DMS153 treated with DMSO at 0.1 percent for 48 hours (cell line): ENCODE measurements around the gene ESCO1.
A peak's percentile ranks its signal among the peaks of the same experiment; 100 is the strongest.
"Not testable (repeated sequence)": the region's sequence is repeated elsewhere in the genome, so short reads cannot be mapped to it uniquely, and the experiment has no call there.

Source experiments
- DNase-seq: peaks from one replicate; lab custom pipeline; 2025; ENCODE audit not compliant: unreplicated experiment; lab: John Stamatoyannopoulos, UW

Gene ESCO1, protein sequence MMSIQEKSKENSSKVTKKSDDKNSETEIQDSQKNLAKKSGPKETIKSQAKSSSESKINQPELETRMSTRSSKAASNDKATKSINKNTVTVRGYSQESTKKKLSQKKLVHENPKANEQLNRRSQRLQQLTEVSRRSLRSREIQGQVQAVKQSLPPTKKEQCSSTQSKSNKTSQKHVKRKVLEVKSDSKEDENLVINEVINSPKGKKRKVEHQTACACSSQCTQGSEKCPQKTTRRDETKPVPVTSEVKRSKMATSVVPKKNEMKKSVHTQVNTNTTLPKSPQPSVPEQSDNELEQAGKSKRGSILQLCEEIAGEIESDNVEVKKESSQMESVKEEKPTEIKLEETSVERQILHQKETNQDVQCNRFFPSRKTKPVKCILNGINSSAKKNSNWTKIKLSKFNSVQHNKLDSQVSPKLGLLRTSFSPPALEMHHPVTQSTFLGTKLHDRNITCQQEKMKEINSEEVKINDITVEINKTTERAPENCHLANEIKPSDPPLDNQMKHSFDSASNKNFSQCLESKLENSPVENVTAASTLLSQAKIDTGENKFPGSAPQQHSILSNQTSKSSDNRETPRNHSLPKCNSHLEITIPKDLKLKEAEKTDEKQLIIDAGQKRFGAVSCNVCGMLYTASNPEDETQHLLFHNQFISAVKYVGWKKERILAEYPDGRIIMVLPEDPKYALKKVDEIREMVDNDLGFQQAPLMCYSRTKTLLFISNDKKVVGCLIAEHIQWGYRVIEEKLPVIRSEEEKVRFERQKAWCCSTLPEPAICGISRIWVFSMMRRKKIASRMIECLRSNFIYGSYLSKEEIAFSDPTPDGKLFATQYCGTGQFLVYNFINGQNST

GRCh38 chr18:21600526-21601410, at the start of gene ESCO1:
TSS of gene ESCO1 (minus strand) at chr18:21600704. CDS start at chr18:21574843, 25,861 bp downstream.
- DNase-seq, result peak; percentile 97

GRCh38 chr18:21640375-21640774, 39.9 kb upstream of the ESCO1 start:
- DNase-seq, result not testable (repeated sequence)

GRCh38 chr18:21638822-21639221, 38.3 kb upstream of the ESCO1 start:
- no peak for DNase-seq

GRCh38 chr18:21636769-21637168, 36.3 kb upstream of the ESCO1 start:
- no peak for DNase-seq

- DNase-seq, result no peak
Observed at GRCh38 chr18:21634588-21635199, 34.2 kb upstream of the ESCO1 start.

GRCh38 chr18:21632393-21632792, 31.9 kb upstream of the ESCO1 start:
- no peak for DNase-seq

DNA sequence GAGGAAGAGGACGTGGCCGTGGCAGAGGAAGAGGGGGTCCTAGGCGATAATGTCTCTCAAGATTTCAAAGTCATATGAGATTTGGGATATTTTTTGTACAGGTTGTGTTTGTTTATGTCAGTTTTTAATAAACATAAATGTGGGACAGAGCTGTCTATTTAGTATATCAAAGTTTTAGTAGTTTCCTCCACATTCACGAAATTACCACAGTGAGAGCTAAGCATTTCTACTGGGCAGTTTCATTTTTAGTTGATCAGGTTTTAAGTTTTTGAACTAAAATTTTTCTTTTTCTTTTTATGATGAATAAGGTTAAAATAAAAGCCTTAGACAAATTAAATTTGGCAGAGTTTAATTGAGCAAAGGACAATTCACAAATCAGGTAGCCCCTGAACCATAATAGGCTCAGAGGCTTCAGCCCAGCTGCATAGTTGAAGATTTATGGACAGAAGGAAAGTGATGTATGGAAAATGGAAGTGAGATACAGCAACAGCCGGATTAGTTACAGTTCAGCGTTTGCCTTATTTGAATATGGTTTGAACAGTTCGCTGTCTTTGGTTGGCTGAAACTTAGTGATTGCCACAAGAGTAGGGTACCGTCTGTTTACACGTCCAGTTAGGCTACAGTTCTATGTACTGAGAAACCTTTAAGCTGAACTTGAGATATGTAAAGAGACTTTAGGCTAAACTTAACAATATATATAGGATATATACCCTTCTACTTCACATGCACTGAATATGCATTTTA, 28.8 kb upstream of the ESCO1 start:
- DNase-seq, result no peak

DNA sequence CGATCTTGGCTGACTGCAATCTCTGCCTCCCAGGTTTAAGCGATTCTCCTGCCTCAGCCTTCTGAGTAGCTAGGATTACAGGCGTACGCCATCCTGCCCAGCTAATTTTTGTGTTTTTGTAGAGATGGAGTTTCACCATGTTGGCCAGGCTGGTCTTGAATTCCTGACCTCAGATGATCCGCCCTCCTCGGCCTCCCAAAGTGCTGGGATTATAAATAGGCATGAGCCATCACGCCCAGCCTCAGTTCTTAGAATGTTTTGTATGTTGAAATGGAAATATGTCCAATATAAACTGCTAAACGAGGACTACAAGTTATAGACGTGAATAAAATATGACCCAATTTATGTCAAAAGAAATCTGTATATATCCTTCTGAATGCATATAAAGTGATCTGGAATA, 21.1 kb upstream of the ESCO1 start:
- not testable (repeated sequence) for DNase-seq

GRCh38 chr18:21612125-21613039, 11.9 kb upstream of the ESCO1 start, which contains the start of gene SNRPD1:
TSS of gene SNRPD1 (plus strand) at chr18:21612314. CDS start at chr18:21612430, 116 bp downstream.
- DNase-seq, result peak; percentile 73

DNA sequence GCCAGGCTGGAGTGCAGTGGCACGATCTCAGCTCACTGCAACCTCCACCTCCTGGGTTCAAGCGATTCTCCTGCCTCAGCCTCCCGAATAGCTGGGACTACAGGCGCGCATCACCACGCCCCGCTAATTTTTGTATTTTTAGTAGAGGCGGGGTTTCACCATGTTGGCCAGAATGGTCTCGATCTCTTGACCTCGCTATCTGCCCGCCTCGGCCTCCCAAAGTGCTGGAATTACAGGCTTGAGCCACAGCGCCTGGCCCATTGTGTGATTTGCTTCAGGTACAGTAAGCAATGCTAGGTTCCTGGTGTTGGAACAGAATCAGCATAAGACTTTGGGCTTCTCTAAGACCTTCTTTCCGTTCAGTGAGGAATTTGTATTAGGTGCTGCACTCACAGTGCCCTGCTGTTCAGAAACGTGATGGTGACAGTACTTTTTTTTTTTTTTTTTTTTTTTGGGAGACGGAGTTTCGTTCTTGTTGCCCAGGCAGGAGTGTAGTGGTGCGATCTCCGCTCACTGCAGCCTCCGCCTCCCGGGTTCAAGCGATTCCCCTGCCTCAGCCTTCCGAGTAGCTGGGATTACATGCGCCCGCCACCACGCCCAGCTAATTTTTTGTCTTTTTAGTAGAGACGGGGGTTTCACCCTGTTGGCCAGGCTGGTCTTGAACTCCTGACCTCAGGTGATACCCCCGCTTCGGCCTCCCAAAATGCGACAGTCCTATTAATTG, 11.1 kb upstream of the ESCO1 start:
- DNase-seq, result not testable (repeated sequence)

- DNase-seq, result no peak
Observed at GRCh38 chr18:21605213-21605612, 4.7 kb upstream of the ESCO1 start.

DNA sequence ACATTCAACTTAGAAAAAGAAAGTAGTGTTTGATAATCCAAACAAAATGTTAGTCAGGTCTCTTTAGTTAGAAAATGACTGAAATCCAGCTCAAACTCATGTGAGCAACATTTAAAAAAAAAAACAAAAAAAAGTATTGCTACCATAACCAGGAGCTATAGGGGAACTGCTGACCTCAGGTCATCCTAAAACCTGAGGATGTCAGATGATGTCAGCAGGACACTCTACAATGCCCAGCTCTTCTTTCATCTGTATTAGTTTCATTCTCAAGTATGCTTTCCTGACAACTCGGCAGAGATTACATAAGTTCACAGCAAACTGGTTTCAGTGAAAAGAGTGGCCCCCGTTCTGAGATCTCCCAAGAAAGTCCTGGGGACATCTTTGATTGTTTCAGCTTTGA, 4.2 kb upstream of the ESCO1 start:
- no peak for DNase-seq

- no peak for DNase-seq
Observed at GRCh38 chr18:21602299-21602587, 1.7 kb upstream of the ESCO1 start.

- peak; percentile 67 for DNase-seq
Observed at GRCh38 chr18:21599585-21600525, 649 bp downstream of the ESCO1 start.

DNA sequence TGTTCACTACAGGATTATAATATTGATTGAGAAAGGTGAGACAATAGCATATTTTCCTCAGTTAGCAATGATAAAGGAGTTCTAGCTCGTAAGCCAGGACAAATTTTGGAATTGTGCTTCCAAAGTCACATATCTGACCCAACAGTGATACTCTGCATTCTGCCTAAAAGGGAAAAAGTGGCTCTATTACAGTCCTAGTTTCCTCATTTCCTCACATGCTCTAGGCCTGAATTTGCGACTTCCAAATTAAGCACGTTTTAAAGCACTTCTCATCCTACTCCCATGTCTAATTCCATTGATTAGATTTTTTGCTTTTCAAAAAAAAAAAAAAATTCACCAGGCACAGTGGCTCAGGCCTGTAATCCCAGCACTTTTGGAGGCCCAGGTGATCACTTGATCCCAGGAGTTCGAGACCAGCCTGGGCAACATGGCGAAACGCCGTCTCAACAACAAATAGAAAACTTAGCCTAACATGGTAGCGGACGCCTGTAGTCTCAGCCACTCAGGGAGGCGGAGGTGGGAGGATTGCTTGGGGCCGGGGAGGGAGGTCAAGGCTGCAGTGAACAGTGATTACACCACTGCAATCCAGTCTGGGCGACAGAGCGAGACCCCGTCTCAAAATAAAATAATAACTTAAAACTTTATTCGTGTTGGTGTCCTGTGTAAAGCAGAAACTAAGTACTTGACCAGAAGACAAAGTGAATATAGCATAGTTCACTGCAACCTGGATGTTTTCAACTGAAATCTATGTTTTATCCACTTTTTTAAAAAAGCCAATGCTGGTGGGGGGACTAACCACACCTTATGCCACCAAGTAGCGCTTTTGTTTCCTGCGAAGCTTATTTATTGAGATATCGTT, 1.5 kb downstream of the ESCO1 start:
- DNase-seq, result no peak

GRCh38 chr18:21597620-21598019, 2.9 kb downstream of the ESCO1 start:
- no peak for DNase-seq
